Neural cell (in vitro differentiated cells): ENCODE results near the gene LRRN3. TPM values are rescaled to one million over a fixed set of nuclear protein-coding genes. Genes with fewer than 3 reads are reported as not detected.

Experiments used
- H2AFZ ChIP-seq: fragments of 200-600, 300-800 bp; sonication (generic), shearing (Covaris generic); 2 replicates; pipeline ENCODE4 v1.6.0; 2014; ENCODE audit warnings: low read depth, mild to moderate bottlenecking, antibody characterized with exemption, low read length, moderate library complexity
- H3F3A ChIP-seq: fragments of 200-600 bp; shearing (Covaris generic); 2 replicates; pipeline ENCODE4 v1.6.1; 2016; ENCODE audit warnings: mild to moderate bottlenecking, moderate library complexity, mixed read lengths, antibody characterized with exemption, low read length; ENCODE audit not compliant: insufficient read depth, poor library complexity, severe bottlenecking
- H3K27ac ChIP-seq: fragments of 200-600, 300-800 bp; sonication (generic), shearing (Covaris generic); 2 replicates; pipeline ENCODE4 v1.5.1; 2014; ENCODE audit warnings: mild to moderate bottlenecking, low read length, moderate library complexity
- H3K27me3 ChIP-seq: fragments of 300-800, 200-600 bp; sonication (generic), shearing (Covaris generic); 2 replicates; pipeline ENCODE4 v1.6.0; 2014; ENCODE audit warnings: mild to moderate bottlenecking, low read depth, low read length, moderate library complexity; ENCODE audit not compliant: insufficient read depth
- H3K36me3 ChIP-seq: fragments of 300-800, 200-600 bp; sonication (generic), shearing (Covaris generic); 2 replicates; pipeline ENCODE4 v1.5.1; 2014; ENCODE audit warnings: mild to moderate bottlenecking, antibody characterized with exemption, low read length, moderate library complexity; ENCODE audit not compliant: insufficient read depth
- H3K4me2 ChIP-seq: fragments of 300-800, 200-600 bp; sonication (generic), shearing (Covaris generic); 2 replicates; pipeline ENCODE4 v1.6.0; 2014; ENCODE audit warnings: mild to moderate bottlenecking, low read length
- H3K4me3 ChIP-seq: fragments of 300-800, 200-600 bp; sonication (generic), shearing (Covaris generic); 2 replicates; pipeline ENCODE4 v1.5.1; 2014; ENCODE audit warnings: mild to moderate bottlenecking, low read length, moderate library complexity
- H3K79me2 ChIP-seq: fragments of 200-600 bp; shearing (Covaris generic); replicated peaks from 2 replicates; pipeline ENCODE4 v1.6.0; 2014; ENCODE audit warnings: mild to moderate bottlenecking, low read length, moderate library complexity; ENCODE audit not compliant: insufficient read depth
- H3K9ac ChIP-seq: fragments of 300-800, 200-600 bp; sonication (generic), shearing (Covaris generic); 2 replicates; pipeline ENCODE4 v1.6.1; 2016; ENCODE audit warnings: mild to moderate bottlenecking, low read length, mixed read lengths
- H3K9me2 ChIP-seq: fragments of 200-600 bp; shearing (Covaris generic); 2 replicates; pipeline ENCODE4 v1.6.1; 2016; ENCODE audit warnings: mild to moderate bottlenecking, low read length, mixed read lengths; ENCODE audit not compliant: insufficient read depth
- H3K9me3 ChIP-seq: fragments of 200-600, 300-800 bp; sonication (generic), shearing (Covaris generic); 2 replicates; pipeline ENCODE4 v1.6.1; 2016; ENCODE audit warnings: mild to moderate bottlenecking, mixed run types, low read length, moderate library complexity, mixed read lengths
- H4K20me1 ChIP-seq: fragments of 200-600 bp; shearing (Covaris generic); 2 replicates; pipeline ENCODE4 v1.6.1; 2016; ENCODE audit warnings: mild to moderate bottlenecking, mixed run types; ENCODE audit not compliant: insufficient read depth
- EP300 ChIP-seq: fragments of 450-650 bp; conservative IDR thresholded peaks from 2 replicates; pipeline ENCODE4 v1.6.1; 2014; ENCODE audit warnings: antibody characterized with exemption, mild to moderate bottlenecking, moderate library complexity; ENCODE audit not compliant: poor library complexity, severe bottlenecking
- EZH2 ChIP-seq: fragments of 200-600, 300-800 bp; shearing (Covaris generic), sonication (generic); IDR thresholded peaks from 2 replicates; pipeline ENCODE4 v1.6.1; 2014; ENCODE audit warnings: antibody characterized with exemption, low read length, borderline replicate concordance, mild to moderate bottlenecking; ENCODE audit not compliant: insufficient read depth, poor library complexity, severe bottlenecking
- MXI1 ChIP-seq: fragments of 450-650 bp; conservative IDR thresholded peaks from 2 replicates; pipeline ENCODE4 v1.6.1; 2014; ENCODE audit warnings: antibody characterized with exemption, mild to moderate bottlenecking; ENCODE audit not compliant: poor library complexity, severe bottlenecking
- POLR2AphosphoS5 ChIP-seq: IDR thresholded peaks from 2 replicates; pipeline ENCODE4 v1.6.1; 2012
- RAD21 ChIP-seq: fragments of 450-650 bp; conservative IDR thresholded peaks from 2 replicates; pipeline ENCODE4 v1.6.1; 2014; ENCODE audit warnings: antibody characterized with exemption, mild to moderate bottlenecking, moderate library complexity
- SMC3 ChIP-seq: fragments of 450-650 bp; conservative IDR thresholded peaks from 2 replicates; pipeline ENCODE4 v1.6.1; 2014; ENCODE audit warnings: antibody characterized with exemption, mild to moderate bottlenecking, moderate library complexity; ENCODE audit not compliant: poor library complexity
- TAF1 ChIP-seq: IDR thresholded peaks from 2 replicates; pipeline ENCODE4 v1.6.1; 2012; ENCODE audit warnings: low read depth
- polyA plus RNA-seq: library from polyadenylated mRNA; depleted of rRNA; stranded (reverse); fragments of >200 nt; gene quantifications from 2 replicates; pipeline ENCODE4 v1.2.3, GENCODE V29; 2014
- TF ChIP-seq, protein P1 (sequence below): IDR thresholded peaks from 2 replicates; pipeline ENCODE4 v1.6.1; 2012; ENCODE audit warnings: borderline replicate concordance
- TF ChIP-seq, protein P2 (sequence below): fragments of 450-650 bp; IDR thresholded peaks from 2 replicates; pipeline ENCODE4 v1.5.1; 2014; ENCODE audit warnings: antibody characterized with exemption, mild to moderate bottlenecking, moderate library complexity; ENCODE audit not compliant: poor library complexity, severe bottlenecking

Gene LRRN3
- polyA plus RNA-seq, 1 donor from 2014 or later, result 138 TPM

DNA sequence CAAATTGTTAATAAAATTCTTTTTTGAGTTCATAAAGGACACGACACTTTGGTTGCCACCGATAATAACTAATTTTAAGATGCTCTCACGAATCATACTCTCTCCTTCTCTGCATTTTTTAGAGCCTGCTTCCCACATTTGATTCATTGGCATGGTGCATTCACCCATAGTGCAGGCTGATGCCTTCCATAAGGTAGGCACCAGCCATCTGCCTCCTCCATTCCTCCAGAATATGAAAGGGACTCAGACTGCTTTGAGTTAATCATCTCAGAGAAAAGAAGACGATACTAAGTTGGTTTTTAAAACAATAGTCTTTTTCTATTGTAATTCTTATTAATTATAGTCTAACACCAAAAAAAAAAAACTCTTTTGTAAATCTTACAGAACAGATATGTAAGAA lies 33.9 kb upstream of the LRRN3 start:
- Histone ChIP-seq H3K27me3 (no peaks in the 10 kb centered on the region), H3K4me3 (no peak overlapping the region), H4K20me1 (no peaks in the 10 kb centered on the region), H3K9me2 (no peaks in the 10 kb centered on the region), H3K4me2 (no peak overlapping the region), H3F3A (no peaks in the 10 kb centered on the region), H3K36me3 (no peaks in the 10 kb centered on the region), H3K27ac (no peak overlapping the region), H3K79me2 (no peaks in the 10 kb centered on the region), H3K9ac (no peak overlapping the region), H2AFZ (no peak overlapping the region), H3K9me3 (no peaks in the 10 kb centered on the region)
- no peak for TF ChIP-seq EZH2
- TF ChIP-seq POLR2AphosphoS5, result no peak
- TF ChIP-seq, protein P1, sequence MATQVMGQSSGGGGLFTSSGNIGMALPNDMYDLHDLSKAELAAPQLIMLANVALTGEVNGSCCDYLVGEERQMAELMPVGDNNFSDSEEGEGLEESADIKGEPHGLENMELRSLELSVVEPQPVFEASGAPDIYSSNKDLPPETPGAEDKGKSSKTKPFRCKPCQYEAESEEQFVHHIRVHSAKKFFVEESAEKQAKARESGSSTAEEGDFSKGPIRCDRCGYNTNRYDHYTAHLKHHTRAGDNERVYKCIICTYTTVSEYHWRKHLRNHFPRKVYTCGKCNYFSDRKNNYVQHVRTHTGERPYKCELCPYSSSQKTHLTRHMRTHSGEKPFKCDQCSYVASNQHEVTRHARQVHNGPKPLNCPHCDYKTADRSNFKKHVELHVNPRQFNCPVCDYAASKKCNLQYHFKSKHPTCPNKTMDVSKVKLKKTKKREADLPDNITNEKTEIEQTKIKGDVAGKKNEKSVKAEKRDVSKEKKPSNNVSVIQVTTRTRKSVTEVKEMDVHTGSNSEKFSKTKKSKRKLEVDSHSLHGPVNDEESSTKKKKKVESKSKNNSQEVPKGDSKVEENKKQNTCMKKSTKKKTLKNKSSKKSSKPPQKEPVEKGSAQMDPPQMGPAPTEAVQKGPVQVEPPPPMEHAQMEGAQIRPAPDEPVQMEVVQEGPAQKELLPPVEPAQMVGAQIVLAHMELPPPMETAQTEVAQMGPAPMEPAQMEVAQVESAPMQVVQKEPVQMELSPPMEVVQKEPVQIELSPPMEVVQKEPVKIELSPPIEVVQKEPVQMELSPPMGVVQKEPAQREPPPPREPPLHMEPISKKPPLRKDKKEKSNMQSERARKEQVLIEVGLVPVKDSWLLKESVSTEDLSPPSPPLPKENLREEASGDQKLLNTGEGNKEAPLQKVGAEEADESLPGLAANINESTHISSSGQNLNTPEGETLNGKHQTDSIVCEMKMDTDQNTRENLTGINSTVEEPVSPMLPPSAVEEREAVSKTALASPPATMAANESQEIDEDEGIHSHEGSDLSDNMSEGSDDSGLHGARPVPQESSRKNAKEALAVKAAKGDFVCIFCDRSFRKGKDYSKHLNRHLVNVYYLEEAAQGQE, result no peak
- TF ChIP-seq, protein P2, sequence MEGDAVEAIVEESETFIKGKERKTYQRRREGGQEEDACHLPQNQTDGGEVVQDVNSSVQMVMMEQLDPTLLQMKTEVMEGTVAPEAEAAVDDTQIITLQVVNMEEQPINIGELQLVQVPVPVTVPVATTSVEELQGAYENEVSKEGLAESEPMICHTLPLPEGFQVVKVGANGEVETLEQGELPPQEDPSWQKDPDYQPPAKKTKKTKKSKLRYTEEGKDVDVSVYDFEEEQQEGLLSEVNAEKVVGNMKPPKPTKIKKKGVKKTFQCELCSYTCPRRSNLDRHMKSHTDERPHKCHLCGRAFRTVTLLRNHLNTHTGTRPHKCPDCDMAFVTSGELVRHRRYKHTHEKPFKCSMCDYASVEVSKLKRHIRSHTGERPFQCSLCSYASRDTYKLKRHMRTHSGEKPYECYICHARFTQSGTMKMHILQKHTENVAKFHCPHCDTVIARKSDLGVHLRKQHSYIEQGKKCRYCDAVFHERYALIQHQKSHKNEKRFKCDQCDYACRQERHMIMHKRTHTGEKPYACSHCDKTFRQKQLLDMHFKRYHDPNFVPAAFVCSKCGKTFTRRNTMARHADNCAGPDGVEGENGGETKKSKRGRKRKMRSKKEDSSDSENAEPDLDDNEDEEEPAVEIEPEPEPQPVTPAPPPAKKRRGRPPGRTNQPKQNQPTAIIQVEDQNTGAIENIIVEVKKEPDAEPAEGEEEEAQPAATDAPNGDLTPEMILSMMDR, result no peak
- TF ChIP-seq SMC3, result no peak
- no peak for TF ChIP-seq EP300
- TF ChIP-seq MXI1, result no peak
- TF ChIP-seq TAF1, result no peak
- TF ChIP-seq RAD21, result no peak

GRCh38 chr7:111059833-111060232 lies 31.1 kb upstream of the LRRN3 start:
- Histone ChIP-seq H3K9me2 (no peaks in the 10 kb centered on the region), H3K9ac (no peak overlapping the region), H2AFZ (no peak overlapping the region), H3F3A (no peaks in the 10 kb centered on the region), H3K27ac (no peak overlapping the region), H3K36me3 (no peaks in the 10 kb centered on the region), H3K9me3 (no peaks in the 10 kb centered on the region), H3K4me2 (no peak overlapping the region), H3K27me3 (no peaks in the 10 kb centered on the region), H3K79me2 (no peaks in the 10 kb centered on the region), H3K4me3 (no peak overlapping the region), H4K20me1 (no peaks in the 10 kb centered on the region)
- TF ChIP-seq, protein P1, result no peak
- TF ChIP-seq RAD21, result no peak
- no peak for TF ChIP-seq EZH2
- no peak for TF ChIP-seq EP300
- no peak for TF ChIP-seq POLR2AphosphoS5
- TF ChIP-seq, protein P2, result no peak
